ENCODE results near the gene AKAP1.

GRCh38 chr17:57073626-57074025, 11.4 kb upstream of the AKAP1 start:
- TF ChIP-seq ZNF274 (IDR thresholded peaks at IDR 0.05; ENCODE audit: low read depth, low read length) (no peak), YY1 (IDR thresholded peaks at IDR 0.05; ENCODE audit: insufficient read depth, insufficient read length) (no peak)

Measured in NT2/D1 (cell line).